NCI-H774 (cell line): ENCODE measurements around the gene SEMA5A.

Experiments
- DNase-seq: peaks from one replicate; lab custom pipeline; 2025; lab: John Stamatoyannopoulos, UW

SEMA5A gene

DNA sequence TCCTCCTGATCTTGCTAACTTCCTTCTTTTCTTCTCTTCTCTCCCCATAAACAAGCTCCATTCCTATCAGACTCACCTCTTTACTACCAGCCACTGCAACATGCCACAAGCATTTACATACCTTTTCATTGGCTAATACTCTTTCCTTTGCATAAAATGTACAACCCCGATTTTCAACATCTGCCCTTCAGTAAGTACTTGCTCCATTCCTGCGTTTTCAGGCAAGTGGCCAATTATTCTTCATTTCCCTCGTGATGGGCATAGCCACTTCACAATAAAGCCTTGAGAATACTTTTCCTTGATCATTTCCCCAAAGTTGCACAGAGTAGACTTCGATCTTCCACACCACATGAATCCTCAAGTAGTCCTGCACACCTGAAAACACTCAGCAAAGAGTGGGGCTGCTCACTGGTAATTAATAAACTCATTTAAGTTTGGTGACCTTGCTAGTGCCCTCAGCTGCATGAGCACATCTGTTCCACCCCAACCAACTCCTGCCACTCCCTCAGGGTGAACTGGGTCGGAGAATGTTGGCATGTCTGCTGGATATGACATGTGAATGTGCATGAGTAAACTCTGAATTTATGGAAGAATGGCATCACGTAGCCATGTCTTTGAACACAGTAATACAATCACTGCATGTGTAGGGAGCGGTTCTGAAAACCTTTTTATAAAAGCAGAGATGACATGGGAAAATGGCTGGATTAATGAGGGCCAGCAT is 535.8 kb downstream of the SEMA5A start:
- no peak for DNase-seq

DNA sequence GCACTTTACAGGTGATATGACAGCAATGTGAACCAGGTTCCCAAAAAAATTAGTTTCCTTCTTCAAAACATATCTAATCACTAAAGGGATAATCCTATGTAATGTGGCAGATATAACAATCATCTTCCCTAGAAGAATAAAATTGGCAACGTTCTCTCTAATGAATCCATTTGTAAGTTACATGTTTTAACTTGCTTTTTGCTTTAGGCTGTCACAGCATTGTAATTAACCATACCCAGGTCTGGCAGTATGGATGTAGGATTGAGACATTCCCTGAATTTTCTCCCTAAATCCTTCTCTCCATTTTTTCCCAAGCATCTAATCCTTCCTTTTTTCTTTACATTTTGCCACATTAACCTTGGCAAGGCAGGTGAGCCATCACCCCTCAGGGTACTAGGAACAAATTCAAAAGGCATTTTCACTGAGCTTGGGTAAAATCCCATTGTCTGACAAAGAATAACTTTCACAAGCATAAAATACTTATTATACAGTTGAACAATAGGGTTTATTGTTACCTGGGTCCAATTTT is 548.3 kb downstream of the SEMA5A start:
- no peak for DNase-seq

GRCh38 chr5:8993031-8993430 is 552.8 kb downstream of the SEMA5A start:
- DNase-seq: no peak
